ENCODE data around the gene MVP.

DNA sequence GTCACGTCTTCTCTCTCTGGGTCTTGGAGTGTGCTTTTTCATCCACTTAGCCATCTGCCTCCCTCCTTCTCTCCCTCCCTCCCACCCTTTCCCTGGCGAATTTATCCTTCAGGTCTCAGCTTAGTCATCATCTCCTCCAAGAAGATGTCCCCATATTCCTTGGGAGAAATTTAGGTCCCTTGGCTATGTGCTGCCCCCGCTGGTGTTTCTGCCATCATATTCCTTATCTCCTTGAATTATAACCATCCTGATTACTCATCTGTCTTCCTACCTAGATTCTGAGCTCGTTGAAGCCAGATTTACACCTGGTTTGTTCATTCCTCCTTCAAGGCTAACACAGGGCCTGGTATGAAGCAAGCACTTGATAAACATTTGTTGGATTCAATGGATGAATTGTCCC, 74.1 kb downstream of the MVP start:
- TF ChIP-seq, protein P1, sequence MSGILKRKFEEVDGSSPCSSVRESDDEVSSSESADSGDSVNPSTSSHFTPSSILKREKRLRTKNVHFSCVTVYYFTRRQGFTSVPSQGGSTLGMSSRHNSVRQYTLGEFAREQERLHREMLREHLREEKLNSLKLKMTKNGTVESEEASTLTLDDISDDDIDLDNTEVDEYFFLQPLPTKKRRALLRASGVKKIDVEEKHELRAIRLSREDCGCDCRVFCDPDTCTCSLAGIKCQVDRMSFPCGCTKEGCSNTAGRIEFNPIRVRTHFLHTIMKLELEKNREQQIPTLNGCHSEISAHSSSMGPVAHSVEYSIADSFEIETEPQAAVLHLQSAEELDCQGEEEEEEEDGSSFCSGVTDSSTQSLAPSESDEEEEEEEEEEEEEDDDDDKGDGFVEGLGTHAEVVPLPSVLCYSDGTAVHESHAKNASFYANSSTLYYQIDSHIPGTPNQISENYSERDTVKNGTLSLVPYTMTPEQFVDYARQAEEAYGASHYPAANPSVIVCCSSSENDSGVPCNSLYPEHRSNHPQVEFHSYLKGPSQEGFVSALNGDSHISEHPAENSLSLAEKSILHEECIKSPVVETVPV (CRISPR knock-in tag; IDR thresholded peaks at IDR 0.05): no peak
- TF ChIP-seq RARB (CRISPR knock-in tag; IDR thresholded peaks at IDR 0.05) (no peak), ARNTL (CRISPR knock-in tag; IDR thresholded peaks at IDR 0.05; ENCODE audit: borderline replicate concordance, low read depth) (no peak), ZFP3 (CRISPR knock-in tag; IDR thresholded peaks at IDR 0.05) (no peak), ZC3H10 (CRISPR knock-in tag; IDR thresholded peaks at IDR 0.05) (no peak), OSR1 (CRISPR knock-in tag; IDR thresholded peaks at IDR 0.05) (no peak), PPARA (CRISPR knock-in tag; IDR thresholded peaks at IDR 0.05; ENCODE audit: borderline replicate concordance) (no peak), BACH2 (CRISPR knock-in tag; IDR thresholded peaks at IDR 0.05; ENCODE audit: borderline replicate concordance) (no peak), SNAI2 (CRISPR knock-in tag; IDR thresholded peaks at IDR 0.05) (no peak)
- TF ChIP-seq, protein P2, sequence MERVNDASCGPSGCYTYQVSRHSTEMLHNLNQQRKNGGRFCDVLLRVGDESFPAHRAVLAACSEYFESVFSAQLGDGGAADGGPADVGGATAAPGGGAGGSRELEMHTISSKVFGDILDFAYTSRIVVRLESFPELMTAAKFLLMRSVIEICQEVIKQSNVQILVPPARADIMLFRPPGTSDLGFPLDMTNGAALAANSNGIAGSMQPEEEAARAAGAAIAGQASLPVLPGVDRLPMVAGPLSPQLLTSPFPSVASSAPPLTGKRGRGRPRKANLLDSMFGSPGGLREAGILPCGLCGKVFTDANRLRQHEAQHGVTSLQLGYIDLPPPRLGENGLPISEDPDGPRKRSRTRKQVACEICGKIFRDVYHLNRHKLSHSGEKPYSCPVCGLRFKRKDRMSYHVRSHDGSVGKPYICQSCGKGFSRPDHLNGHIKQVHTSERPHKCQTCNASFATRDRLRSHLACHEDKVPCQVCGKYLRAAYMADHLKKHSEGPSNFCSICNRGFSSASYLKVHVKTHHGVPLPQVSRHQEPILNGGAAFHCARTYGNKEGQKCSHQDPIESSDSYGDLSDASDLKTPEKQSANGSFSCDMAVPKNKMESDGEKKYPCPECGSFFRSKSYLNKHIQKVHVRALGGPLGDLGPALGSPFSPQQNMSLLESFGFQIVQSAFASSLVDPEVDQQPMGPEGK (CRISPR knock-in tag; IDR thresholded peaks at IDR 0.05; ENCODE audit: borderline replicate concordance): no peak
- TF ChIP-seq, protein P3, sequence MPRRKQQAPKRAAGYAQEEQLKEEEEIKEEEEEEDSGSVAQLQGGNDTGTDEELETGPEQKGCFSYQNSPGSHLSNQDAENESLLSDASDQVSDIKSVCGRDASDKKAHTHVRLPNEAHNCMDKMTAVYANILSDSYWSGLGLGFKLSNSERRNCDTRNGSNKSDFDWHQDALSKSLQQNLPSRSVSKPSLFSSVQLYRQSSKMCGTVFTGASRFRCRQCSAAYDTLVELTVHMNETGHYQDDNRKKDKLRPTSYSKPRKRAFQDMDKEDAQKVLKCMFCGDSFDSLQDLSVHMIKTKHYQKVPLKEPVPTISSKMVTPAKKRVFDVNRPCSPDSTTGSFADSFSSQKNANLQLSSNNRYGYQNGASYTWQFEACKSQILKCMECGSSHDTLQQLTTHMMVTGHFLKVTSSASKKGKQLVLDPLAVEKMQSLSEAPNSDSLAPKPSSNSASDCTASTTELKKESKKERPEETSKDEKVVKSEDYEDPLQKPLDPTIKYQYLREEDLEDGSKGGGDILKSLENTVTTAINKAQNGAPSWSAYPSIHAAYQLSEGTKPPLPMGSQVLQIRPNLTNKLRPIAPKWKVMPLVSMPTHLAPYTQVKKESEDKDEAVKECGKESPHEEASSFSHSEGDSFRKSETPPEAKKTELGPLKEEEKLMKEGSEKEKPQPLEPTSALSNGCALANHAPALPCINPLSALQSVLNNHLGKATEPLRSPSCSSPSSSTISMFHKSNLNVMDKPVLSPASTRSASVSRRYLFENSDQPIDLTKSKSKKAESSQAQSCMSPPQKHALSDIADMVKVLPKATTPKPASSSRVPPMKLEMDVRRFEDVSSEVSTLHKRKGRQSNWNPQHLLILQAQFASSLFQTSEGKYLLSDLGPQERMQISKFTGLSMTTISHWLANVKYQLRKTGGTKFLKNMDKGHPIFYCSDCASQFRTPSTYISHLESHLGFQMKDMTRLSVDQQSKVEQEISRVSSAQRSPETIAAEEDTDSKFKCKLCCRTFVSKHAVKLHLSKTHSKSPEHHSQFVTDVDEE (CRISPR knock-in tag; IDR thresholded peaks at IDR 0.05): no peak
- TF ChIP-seq, protein P4, sequence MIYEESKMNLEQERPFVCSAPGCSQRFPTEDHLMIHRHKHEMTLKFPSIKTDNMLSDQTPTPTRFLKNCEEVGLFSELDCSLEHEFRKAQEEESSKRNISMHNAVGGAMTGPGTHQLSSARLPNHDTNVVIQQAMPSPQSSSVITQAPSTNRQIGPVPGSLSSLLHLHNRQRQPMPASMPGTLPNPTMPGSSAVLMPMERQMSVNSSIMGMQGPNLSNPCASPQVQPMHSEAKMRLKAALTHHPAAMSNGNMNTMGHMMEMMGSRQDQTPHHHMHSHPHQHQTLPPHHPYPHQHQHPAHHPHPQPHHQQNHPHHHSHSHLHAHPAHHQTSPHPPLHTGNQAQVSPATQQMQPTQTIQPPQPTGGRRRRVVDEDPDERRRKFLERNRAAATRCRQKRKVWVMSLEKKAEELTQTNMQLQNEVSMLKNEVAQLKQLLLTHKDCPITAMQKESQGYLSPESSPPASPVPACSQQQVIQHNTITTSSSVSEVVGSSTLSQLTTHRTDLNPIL (CRISPR knock-in tag; IDR thresholded peaks at IDR 0.05; ENCODE audit: low read depth): no peak

All from SK-N-SH treated with all-trans-retinoic acid at 6 μM for 48 hours (cell line).